Nephron (organoid): ENCODE results near the gene TNF.

Experiments used
- H3K27ac Mint-ChIP-seq, 3 experiments: 2 replicates each; pipeline ENCODE4 v1.8.0; 2020; ENCODE audit warnings: mixed read lengths in 3 of 3, mild to moderate bottlenecking in 2 of 3, moderate library complexity in 1 of 3
- H3K27me3 Mint-ChIP-seq: 2 replicates; pipeline ENCODE4 v1.8.0; 2021; ENCODE audit warnings: low read depth, mild to moderate bottlenecking, moderate library complexity, mixed read lengths
- H3K36me3 Mint-ChIP-seq: 2 replicates; pipeline ENCODE4 v1.8.0; 2020; ENCODE audit warnings: low read depth, mixed read lengths
- H3K4me1 Mint-ChIP-seq: 2 replicates; pipeline ENCODE4 v1.8.0; 2020; ENCODE audit warnings: mixed read lengths
- H3K4me3 Mint-ChIP-seq, 3 experiments: 2 replicates each; pipeline ENCODE4 v1.8.0; 2020; ENCODE audit warnings: mild to moderate bottlenecking in 3 of 3, mixed read lengths in 3 of 3, moderate library complexity in 2 of 3
- H3K9me3 Mint-ChIP-seq: 2 replicates; pipeline ENCODE4 v1.8.0; 2020; ENCODE audit warnings: mixed read lengths
- TF ChIP-seq, protein P1 (sequence below), 3 experiments: fragments of 200-600 bp; sonication (generic); IDR thresholded peaks; one replicate each; pipeline ENCODE4 v1.5.0; 2021; ENCODE audit warnings: antibody characterized with exemption in 3 of 3; ENCODE audit not compliant: unreplicated experiment in 3 of 3

Gene TNF

DNA sequence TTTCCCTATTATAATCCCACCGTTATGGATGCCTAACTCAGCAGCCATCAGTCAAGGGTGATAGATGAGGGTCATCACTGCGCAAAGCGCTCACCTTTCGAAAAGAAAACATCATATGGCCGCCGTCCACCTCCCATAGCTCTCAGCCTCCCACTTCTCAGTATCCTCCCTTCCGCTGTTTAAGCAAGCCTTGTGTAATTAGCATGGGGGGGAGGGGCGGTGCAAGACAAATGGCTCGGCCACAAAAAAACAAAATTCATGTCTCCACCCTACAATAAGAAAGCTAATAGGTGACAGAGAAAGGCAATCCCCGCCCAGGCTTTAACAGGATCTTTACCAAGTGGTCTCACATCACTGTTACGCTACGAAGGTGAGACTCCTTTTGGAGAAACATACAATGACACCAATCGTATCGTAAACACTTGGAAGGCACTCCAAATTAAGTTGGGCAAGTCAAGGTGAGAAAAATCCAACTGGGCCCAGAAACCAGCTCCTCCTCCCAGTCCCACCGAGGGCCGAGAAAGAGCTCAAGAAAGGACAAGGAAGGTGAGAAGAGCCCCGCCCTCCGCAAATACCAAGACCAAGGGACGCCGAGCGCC is 34.2 kb upstream of the TNF start:
- Mint-ChIP-seq H3K27ac (peak overlapping the region; percentile 99), H3K4me1 (peaks cover 53% of the 10 kb centered on the region), H3K4me3 (peak overlapping the region; percentile 96 to 99 (median 99)), H3K27me3 (no peaks in the 10 kb centered on the region), H3K9me3 (no peaks in the 10 kb centered on the region), H3K36me3 (peaks cover 45% of the 10 kb centered on the region)
- TF ChIP-seq, protein P1, sequence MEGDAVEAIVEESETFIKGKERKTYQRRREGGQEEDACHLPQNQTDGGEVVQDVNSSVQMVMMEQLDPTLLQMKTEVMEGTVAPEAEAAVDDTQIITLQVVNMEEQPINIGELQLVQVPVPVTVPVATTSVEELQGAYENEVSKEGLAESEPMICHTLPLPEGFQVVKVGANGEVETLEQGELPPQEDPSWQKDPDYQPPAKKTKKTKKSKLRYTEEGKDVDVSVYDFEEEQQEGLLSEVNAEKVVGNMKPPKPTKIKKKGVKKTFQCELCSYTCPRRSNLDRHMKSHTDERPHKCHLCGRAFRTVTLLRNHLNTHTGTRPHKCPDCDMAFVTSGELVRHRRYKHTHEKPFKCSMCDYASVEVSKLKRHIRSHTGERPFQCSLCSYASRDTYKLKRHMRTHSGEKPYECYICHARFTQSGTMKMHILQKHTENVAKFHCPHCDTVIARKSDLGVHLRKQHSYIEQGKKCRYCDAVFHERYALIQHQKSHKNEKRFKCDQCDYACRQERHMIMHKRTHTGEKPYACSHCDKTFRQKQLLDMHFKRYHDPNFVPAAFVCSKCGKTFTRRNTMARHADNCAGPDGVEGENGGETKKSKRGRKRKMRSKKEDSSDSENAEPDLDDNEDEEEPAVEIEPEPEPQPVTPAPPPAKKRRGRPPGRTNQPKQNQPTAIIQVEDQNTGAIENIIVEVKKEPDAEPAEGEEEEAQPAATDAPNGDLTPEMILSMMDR (IDR thresholded peaks at IDR 0.05; ENCODE audit: unreplicated experiment in 3 of 3) = no peak

DNA sequence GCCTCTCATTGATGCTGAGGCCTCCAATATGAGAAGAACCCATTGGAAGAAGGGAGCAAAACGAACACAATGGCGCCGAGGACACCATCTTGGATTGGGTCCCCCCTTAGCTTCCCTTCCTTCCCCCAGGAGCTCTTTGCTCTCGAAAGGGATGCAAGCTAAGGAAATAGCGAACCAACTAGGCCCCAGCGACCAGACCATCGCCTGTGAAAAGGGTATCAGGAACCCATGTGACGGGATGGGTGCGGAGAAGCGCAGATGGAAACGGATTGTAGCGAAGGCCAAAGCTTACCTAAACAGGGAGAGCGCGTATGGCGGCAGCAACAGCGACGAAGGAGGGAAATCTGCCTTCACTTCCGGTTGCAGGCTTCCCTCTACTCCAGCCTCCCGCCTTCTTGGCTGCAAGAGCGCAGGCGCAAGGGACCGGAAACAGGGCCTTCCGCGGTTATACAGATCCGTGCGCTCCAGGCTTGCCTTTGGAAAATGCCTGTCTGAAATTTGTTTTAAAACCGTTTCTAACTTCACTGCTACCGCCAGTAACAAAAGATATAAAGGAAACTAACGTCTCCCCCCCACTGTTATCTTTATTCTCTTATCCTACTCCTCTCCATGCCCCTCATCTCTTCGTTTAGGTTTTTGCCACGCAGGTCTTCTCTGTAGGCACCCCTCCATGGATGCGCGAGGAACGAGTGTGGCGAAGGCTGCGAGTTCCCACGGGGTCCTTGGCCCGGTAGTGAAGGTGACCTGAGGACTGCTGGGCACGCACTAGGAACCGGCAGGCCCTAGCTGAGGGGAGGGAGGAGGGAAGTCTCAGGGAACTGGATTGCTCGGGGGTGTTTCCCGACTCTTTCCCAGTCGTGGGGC is 33.5 kb upstream of the TNF start, which contains the start of gene DDX39B:
DDX39B (minus strand) TSS at position 346 of the 864 bp plus-strand sequence. CDS start 1,471 bp downstream, outside the sequence.
- H3K4me3 Mint-ChIP-seq = peak within 1 kb of the TSS; percentile 96 to 99 (median 99)
- TF ChIP-seq, protein P1 (IDR thresholded peaks at IDR 0.05; ENCODE audit: unreplicated experiment in 3 of 3) = no peak
- peaks cover 54% of the 10 kb centered on the region for H3K4me1 Mint-ChIP-seq
- no peaks in the 10 kb centered on the region for H3K9me3 Mint-ChIP-seq
- H3K36me3 Mint-ChIP-seq = peaks cover 38% of the 10 kb centered on the region
- peak within 1 kb of the TSS; percentile 99 for H3K27ac Mint-ChIP-seq
- no peaks in the 10 kb centered on the region for H3K27me3 Mint-ChIP-seq

DNA sequence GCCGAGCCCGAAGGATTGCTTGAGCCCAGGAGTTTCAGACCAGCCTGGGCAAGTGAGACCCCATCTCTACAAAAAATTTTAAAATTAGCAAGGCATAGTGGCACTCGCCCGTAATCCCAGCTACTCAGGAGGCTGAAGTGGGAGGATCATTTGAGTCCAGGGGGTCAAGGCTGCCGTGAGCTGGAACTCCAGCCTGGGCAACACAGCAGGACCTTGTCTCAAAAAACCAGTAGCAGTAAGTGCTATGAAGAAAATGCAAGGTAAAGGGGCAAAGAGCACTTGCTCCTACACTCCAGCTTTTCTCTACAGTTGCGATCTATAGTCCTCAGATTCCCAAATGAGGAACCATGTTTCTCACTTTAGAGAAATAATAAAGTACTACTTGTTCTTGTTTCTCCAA is 31.7 kb upstream of the TNF start:
- Mint-ChIP-seq H3K4me3 (no peak overlapping the region), H3K9me3 (no peaks in the 10 kb centered on the region), H3K4me1 (peaks cover 52% of the 10 kb centered on the region), H3K27ac (no peak overlapping the region), H3K36me3 (peaks cover 27% of the 10 kb centered on the region), H3K27me3 (no peaks in the 10 kb centered on the region)
- TF ChIP-seq, protein P1 (IDR thresholded peaks at IDR 0.05; ENCODE audit: unreplicated experiment in 3 of 3) = no peak

DNA sequence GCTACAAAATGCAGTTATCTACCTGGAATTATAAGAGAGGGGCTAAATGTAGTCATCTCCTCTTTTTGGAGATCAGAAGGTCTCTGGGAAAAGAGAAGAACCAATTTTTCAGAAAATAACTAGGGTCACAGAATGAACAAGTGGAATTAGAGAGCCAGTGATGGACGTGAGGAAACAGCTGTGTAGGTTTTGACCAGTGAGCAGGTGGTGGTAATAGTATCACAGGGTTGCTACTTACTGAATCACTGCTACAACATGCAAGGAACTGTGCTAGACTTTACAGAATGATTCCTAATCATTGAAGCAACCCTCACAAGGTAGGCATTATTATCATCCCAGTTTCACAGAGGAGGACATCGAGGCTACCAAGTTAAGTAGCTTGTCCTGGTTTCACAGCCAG is 30.7 kb upstream of the TNF start:
- Mint-ChIP-seq H3K27me3 (no peaks in the 10 kb centered on the region), H3K4me3 (peak overlapping the region; percentile 50 to 70 (median 54))
- TF ChIP-seq, protein P1 (IDR thresholded peaks at IDR 0.05; ENCODE audit: unreplicated experiment in 3 of 3) = no peak

DNA sequence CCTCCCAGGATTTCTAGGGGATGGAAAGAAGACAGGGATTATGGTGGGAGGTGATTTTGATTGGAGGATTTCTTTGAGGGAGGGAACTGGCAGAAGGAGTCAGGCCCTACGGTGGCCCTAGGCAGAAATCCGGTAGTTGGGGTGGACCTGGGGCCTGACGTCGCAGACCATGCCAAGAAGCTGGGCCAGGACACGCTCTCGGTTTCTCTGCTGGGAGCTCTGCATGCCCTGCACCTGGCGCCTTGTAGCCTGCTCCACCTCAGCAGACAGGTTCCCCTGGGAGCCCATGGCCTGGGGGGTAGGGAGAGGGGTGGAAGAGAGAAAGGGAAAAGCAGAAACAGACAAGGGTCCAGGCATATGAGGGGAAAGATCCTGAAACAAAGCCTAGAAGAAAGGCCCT is 30.1 kb upstream of the TNF start:
- TF ChIP-seq, protein P1 (IDR thresholded peaks at IDR 0.05; ENCODE audit: unreplicated experiment in 3 of 3) = no peak
- Mint-ChIP-seq H3K4me3 (peak overlapping the region; percentile 83 to 89 (median 84)), H3K9me3 (no peaks in the 10 kb centered on the region)

More for the DNA sequence above, 30.7 kb upstream of the TNF start:
- H3K9me3 Mint-ChIP-seq = no peaks in the 10 kb centered on the region
- H3K36me3 Mint-ChIP-seq = peaks cover 27% of the 10 kb centered on the region
- peak overlapping the region in 2 of 3 experiments; percentile 3 to 30 for H3K27ac Mint-ChIP-seq
- peaks cover 48% of the 10 kb centered on the region for H3K4me1 Mint-ChIP-seq

More for the DNA sequence above, 30.1 kb upstream of the TNF start:
- H3K27ac Mint-ChIP-seq = peak overlapping the region in 2 of 3 experiments; percentile 5 to 48
- H3K4me1 Mint-ChIP-seq = peaks cover 41% of the 10 kb centered on the region
- H3K27me3 Mint-ChIP-seq = no peaks in the 10 kb centered on the region
- peaks cover 24% of the 10 kb centered on the region for H3K36me3 Mint-ChIP-seq
